GM19099 (cell line): ENCODE data around the gene KLHL2.

Source experiments
- POLR2A ChIP-seq: IDR thresholded peaks from 3 replicates; pipeline ENCODE4 v1.6.1; 2011; ENCODE audit warnings: low read depth; ENCODE audit not compliant: insufficient read length; ENCODE audit errors: extremely low read depth

KLHL2 gene

DNA sequence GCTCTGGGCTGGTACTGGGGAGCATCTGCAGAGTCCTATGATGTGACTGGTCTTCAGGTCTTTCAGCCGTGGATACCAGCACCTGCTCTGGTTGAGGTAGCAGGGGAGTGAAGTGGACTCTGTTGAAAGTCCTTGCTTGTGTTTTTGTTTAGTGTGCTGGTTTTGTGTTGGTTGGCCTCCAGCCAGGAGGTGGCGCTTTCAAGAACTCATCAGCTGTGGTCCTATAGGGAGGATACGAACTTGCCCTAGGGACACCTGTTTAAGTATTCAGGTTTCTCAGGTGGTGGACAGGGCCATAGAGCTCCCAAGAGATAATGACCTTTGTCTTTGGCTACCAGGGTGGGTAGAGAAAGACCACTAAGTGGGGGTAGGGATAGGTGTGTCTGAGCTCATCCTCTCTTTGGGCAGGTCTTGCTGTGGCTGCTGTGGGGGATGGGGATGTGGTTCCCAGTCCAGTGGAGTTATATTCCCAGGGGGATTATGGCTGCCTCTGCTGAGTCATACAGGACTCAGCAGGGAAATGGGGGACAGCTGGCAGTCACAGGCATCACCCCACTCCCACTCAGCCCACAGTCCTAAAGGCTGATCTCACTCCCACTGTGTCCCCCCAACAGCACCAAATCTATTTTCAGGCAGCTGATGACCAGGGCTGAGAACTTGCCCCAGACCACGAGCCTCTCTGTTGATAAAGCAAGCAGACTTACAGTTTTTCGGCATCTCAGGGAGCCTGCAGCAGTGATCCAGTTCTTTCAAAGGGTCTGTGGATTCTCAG is 144.2 kb downstream of the KLHL2 start:
- no peak for TF ChIP-seq POLR2A

- no peak for TF ChIP-seq POLR2A
Measured at GRCh38 chr4:165355900-165356300, 148.5 kb downstream of the KLHL2 start.

DNA sequence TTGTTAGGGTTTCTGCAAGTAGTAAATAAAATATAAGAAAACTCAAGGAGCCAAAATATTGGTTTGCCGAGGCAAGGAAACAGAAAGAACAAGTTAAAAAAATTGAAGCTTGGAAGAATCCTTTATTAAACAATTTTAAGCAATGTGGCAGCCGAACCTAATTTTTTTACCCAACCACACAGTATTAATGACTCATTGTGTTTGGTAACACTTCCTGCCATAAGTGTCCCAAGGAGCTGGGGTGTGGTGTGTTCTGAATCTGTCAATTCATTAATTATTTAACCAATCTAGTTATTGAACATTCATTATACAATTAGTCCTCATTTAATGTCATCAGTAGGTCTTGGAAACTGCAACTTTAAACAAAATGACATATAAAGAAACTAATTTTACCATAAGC is 152.1 kb downstream of the KLHL2 start:
- TF ChIP-seq POLR2A = no peak

DNA sequence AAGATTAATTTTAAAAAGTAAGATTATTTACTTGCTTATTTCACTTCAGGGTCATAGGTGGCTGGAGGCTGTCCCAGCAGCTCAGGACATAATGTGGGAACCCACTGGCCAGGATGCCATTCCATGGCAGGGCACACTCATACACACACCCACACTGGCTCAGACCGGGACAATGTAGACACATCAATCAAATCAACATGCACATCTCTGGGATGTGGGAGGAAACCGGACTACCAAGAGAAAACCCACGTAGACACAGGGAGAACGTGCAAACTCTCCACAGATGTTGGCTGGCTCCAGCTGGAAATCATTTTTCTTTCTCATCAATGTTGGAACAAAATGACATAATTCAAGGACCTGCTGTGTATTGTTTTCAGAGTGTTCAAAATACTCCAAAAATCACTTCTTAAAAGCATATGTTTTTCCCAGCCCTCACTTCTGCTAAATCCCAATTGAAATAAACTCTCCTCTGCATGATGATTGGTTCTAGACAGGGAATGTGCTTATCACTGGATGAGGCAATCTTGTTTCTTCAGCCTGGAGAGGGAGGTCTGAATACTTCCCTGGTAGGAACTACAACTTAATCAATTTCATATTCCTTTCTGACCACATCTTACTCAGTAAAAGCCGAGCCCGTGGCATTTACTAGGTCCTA is 152.8 kb downstream of the KLHL2 start:
- TF ChIP-seq POLR2A = no peak

GRCh38 chr4:165360985-165361670 is 153.8 kb downstream of the KLHL2 start:
- TF ChIP-seq POLR2A = no peak

DNA sequence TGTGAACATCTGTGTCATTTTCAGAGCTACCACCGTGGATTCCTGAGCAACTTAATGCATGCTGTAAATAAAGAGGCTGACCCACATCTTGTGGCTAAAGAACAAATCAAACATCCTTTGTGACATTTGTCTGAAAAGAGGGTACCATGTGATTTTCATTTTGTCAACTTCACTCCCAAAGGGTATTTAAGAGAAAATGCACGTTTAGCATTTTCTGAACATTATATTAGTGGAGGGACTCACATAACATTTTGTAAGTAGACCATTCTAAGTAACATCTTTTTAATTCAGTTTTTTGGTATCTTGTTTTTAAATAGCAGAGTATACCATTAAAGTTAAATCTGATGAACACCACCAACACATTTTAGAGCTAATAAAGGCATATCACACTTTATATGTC is 154.4 kb downstream of the KLHL2 start:
- TF ChIP-seq POLR2A = no peak

GRCh38 chr4:165364452-165365080 is 157.2 kb downstream of the KLHL2 start:
- TF ChIP-seq POLR2A = no peak

DNA sequence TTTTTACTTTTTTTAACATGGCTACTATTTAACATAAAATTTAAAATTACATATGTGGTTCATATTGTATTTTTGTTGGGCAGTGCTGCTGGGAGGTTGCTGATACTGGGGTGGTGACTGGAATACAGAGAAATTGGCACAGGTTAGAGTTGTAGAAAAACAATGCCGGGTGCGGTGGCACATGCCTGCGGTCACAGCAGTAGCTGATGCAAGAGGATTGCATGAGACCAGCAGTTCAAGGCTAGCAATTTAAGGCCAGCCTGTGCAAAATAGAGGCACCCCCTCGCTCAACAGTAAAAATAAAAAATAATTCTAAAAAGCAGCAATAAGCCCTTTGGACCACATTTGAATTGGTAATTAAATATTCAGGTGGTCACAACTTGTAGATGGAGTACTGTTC is 159.7 kb downstream of the KLHL2 start:
- TF ChIP-seq POLR2A = no peak

- no peak for TF ChIP-seq POLR2A
Measured at GRCh38 chr4:165368114-165368513, 160.8 kb downstream of the KLHL2 start.

DNA sequence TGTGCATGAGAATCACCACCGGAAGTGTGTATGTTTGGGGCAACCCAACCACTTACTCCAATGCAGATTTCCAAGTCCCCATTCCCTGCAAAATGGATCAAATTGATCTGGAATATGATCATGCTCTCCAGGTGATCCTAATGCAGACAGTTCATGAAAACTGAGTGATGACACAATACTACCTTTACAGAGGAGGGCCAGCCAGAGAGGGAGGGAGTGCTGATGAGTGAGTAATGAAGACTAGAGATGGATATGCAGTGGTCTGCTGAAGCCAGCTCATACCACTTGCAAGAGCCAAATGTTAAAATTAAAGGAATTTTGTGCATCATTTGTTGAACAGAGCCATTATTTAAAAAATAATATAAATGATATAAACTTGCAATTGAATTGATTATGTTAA is 161.2 kb downstream of the KLHL2 start:
- no peak for TF ChIP-seq POLR2A

- no peak for TF ChIP-seq POLR2A
Measured at GRCh38 chr4:165369522-165369921, 162.2 kb downstream of the KLHL2 start.

- no peak for TF ChIP-seq POLR2A
Measured at GRCh38 chr4:165370530-165370929, 163.2 kb downstream of the KLHL2 start.
